AG04449 (cell line): ENCODE data around the gene SORBS1.

Source experiments
- CTCF ChIA-PET: fragments of 350-600 bp; formaldehyde crosslinking; extraction: SDS; loops from one replicate; lab custom pipeline; 2021; ENCODE audit warnings: antibody characterized with exemption; lab: Yijun Ruan, JAX
- POLR2A ChIA-PET: fragments of 400-600, 350-600 bp; formaldehyde crosslinking; extraction: SDS; loops from one replicate; lab custom pipeline; 2020; ENCODE audit warnings: antibody characterized with exemption, inconsistent platforms; lab: Yijun Ruan, JAX
- DNase-seq: peaks from one replicate; pipeline ENCODE4 v3.0.0-alpha.2; 2010; ENCODE audit warnings: low read depth, low spot score
- H3K4me3 ChIP-seq: 2 replicates; pipeline ENCODE4 v1.5.1; 2011; ENCODE audit warnings: low read depth, mild to moderate bottlenecking, control low read depth, low read length
- CTCF ChIP-seq: IDR thresholded peaks from one replicate; pipeline ENCODE4 v1.5.1; 2011; ENCODE audit warnings: mild to moderate bottlenecking, moderate library complexity, low read length, control low read depth, inconsistent platforms; ENCODE audit not compliant: insufficient read depth; ENCODE audit errors: missing control alignments

SORBS1 gene

GRCh38 chr10:95434583-95434982 is 126.6 kb downstream of the SORBS1 start:
- CTCF ChIA-PET, result interaction anchor here (9.7 to 13.6 kb wide), 2 partner anchors 8 to 166 kb away, joined by 166 to 299 read pairs; no protein-coding TSS in a partner anchor

GRCh38 chr10:95431900-95432342 is 129.2 kb downstream of the SORBS1 start:
- CTCF ChIA-PET, result interaction anchor here (0.9 to 13.6 kb wide), 14 partner anchors 9 to 433 kb away, joined by 3 to 299 read pairs (median 4); partner anchors contain the start of gene TCTN3
- TF ChIP-seq CTCF, result no peak
- no peak for DNase-seq
- H3K4me3 ChIP-seq, result no peak overlapping the region
- POLR2A ChIA-PET, result no interaction called here

More at GRCh38 chr10:95434583-95434982, 126.6 kb downstream of the SORBS1 start:
- TF ChIP-seq CTCF, result no peak
- no peak for DNase-seq
- H3K4me3 ChIP-seq, result no peak overlapping the region
- POLR2A ChIA-PET, result no interaction called here

GRCh38 chr10:95430231-95430951 is 130.8 kb downstream of the SORBS1 start:
- ChIA-PET CTCF (interaction anchor here (0.7 to 13.6 kb wide), 38 partner anchors 10 to 435 kb away, joined by 3 to 299 read pairs (median 4); partner anchors contain the start of gene TCTN3), POLR2A (no interaction called here)
- peak; percentile 90 for TF ChIP-seq CTCF
- no peak for DNase-seq
- no peak overlapping the region for H3K4me3 ChIP-seq

- DNase-seq, result no peak
- ChIA-PET CTCF (interaction anchor here (0.6 to 13.6 kb wide), 20 partner anchors 9 to 213 kb away, joined by 3 to 299 read pairs (median 5); no protein-coding TSS in a partner anchor), POLR2A (no interaction called here)
- TF ChIP-seq CTCF, result no peak
- H3K4me3 ChIP-seq, result no peak overlapping the region
Observed at GRCh38 chr10:95429639-95430038, 131.5 kb downstream of the SORBS1 start.

GRCh38 chr10:95428701-95429100 is 132.5 kb downstream of the SORBS1 start:
- no peak for TF ChIP-seq CTCF
- ChIA-PET CTCF (interaction anchor here (0.6 to 13.6 kb wide), 6 partner anchors 8 to 185 kb away, joined by 3 to 299 read pairs (median 18); no protein-coding TSS in a partner anchor), POLR2A (no interaction called here)
- H3K4me3 ChIP-seq, result no peak overlapping the region
- no peak for DNase-seq

- no peak for DNase-seq
- TF ChIP-seq CTCF, result no peak
- POLR2A ChIA-PET, result no interaction called here
- CTCF ChIA-PET, result interaction anchor here (9.7 to 13.6 kb wide), 2 partner anchors 16 to 174 kb away, joined by 166 to 299 read pairs; no protein-coding TSS in a partner anchor
- H3K4me3 ChIP-seq, result no peak overlapping the region
Observed at GRCh38 chr10:95426482-95426881, 134.7 kb downstream of the SORBS1 start.
